AG04450 (cell line): Measurements from ENCODE around the gene HK1. TPM values are rescaled to one million over a fixed set of nuclear protein-coding genes. Genes with fewer than 3 reads are reported as not detected.

Experiments used
- CTCF ChIA-PET: fragments of 300-600, 350-600 bp; formaldehyde crosslinking; extraction: SDS; loops from one replicate; lab custom pipeline; 2022; ENCODE audit warnings: antibody characterized with exemption, inconsistent platforms; lab: Charles Lee
- POLR2A ChIA-PET: fragments of 350-600 bp; formaldehyde crosslinking; extraction: SDS; loops from one replicate; lab custom pipeline; 2021; ENCODE audit warnings: antibody characterized with exemption, inconsistent platforms; lab: Yijun Ruan, JAX
- DNase-seq: peaks from one replicate; pipeline ENCODE4 v3.0.0-alpha.2; 2011; ENCODE audit warnings: low read depth, low spot score
- H3K27ac ChIP-seq: one replicate; pipeline ENCODE4 v1.5.1; 2012; ENCODE audit warnings: low read depth, low read length, control low read depth
- H3K27me3 ChIP-seq: one replicate; pipeline ENCODE4 v1.6.0; 2012; ENCODE audit warnings: low read length; ENCODE audit not compliant: control insufficient read depth, insufficient read depth
- H3K4me3 ChIP-seq: 2 replicates; pipeline ENCODE4 v1.5.1; 2011; ENCODE audit warnings: mild to moderate bottlenecking, low read depth, low read length, control low read depth
- H3K9me3 ChIP-seq: 2 replicates; pipeline ENCODE4 v1.5.1; 2012; ENCODE audit warnings: low read length; ENCODE audit not compliant: control insufficient read depth, insufficient read depth
- CTCF ChIP-seq: IDR thresholded peaks from 2 replicates; pipeline ENCODE4 v1.5.1; 2011; ENCODE audit warnings: low read depth, low read length, control low read depth, inconsistent platforms
- polyA plus RNA-seq: library from polyadenylated mRNA; depleted of rRNA; stranded (reverse); fragments of >200 nt; gene quantifications from 2 replicates; pipeline ENCODE4 v1.2.3, GENCODE V29; 2011

HK1 gene
- polyA plus RNA-seq, 1 experiment: 31.9 TPM

- H3K9me3 ChIP-seq: no peaks in the 10 kb centered on the region
- peaks cover 56% of the 10 kb centered on the region for H3K27me3 ChIP-seq
- CTCF ChIA-PET: interaction anchor here (0.9 to 3.7 kb wide), 2 partner anchors 12 to 463 kb away, joined by 4 to 17 read pairs; partner anchors contain the start of gene DDX21
- no peak overlapping the region for H3K4me3 ChIP-seq
- POLR2A ChIA-PET: no interaction called here
- H3K27ac ChIP-seq: no peak overlapping the region
- TF ChIP-seq CTCF: no peak
- DNase-seq: no peak
These were observed 140.9 kb downstream of the HK1 start for GRCh38 chr10:69419096-69419743.

GRCh38 chr10:69419744-69420126 lies 141.4 kb downstream of the HK1 start:
- ChIA-PET CTCF (interaction anchor here (3.7 kb wide), 1 partner anchor 12 kb away, joined by 17 read pairs; no protein-coding TSS in a partner anchor), POLR2A (no interaction called here)
- no peak for DNase-seq
- Histone ChIP-seq H3K27me3 (peaks cover 53% of the 10 kb centered on the region), H3K9me3 (no peaks in the 10 kb centered on the region), H3K27ac (no peak overlapping the region), H3K4me3 (no peak overlapping the region)
- TF ChIP-seq CTCF: no peak

- ChIA-PET CTCF (interaction anchor here (1.9 to 3.7 kb wide), 2 partner anchors 14 to 87 kb away, joined by 4 to 17 read pairs; no protein-coding TSS in a partner anchor), POLR2A (interaction anchor here (0.6 to 0.9 kb wide), 2 partner anchors 13 to 18 kb away, joined by 3 read pairs; no protein-coding TSS in a partner anchor)
- H3K9me3 ChIP-seq: no peaks in the 10 kb centered on the region
- no peak for DNase-seq
- no peak overlapping the region for H3K4me3 ChIP-seq
- no peak for TF ChIP-seq CTCF
- H3K27me3 ChIP-seq: peaks cover 43% of the 10 kb centered on the region
- no peak overlapping the region for H3K27ac ChIP-seq
These were observed 143.5 kb downstream of the HK1 start for GRCh38 chr10:69421611-69422308.

- no peak overlapping the region for H3K4me3 ChIP-seq
- no peak for DNase-seq
- H3K27me3 ChIP-seq: peaks cover 37% of the 10 kb centered on the region
- no peaks in the 10 kb centered on the region for H3K9me3 ChIP-seq
- ChIA-PET CTCF (interaction anchor here (0.5 to 1.9 kb wide), 2 partner anchors 32 to 86 kb away, joined by 4 to 6 read pairs; no protein-coding TSS in a partner anchor), POLR2A (interaction anchor here (0.9 kb wide), 1 partner anchor 14 kb away, joined by 3 read pairs; no protein-coding TSS in a partner anchor)
- no peak for TF ChIP-seq CTCF
- no peak overlapping the region for H3K27ac ChIP-seq
These were observed 144.4 kb downstream of the HK1 start for GRCh38 chr10:69422676-69423075.
